Measurements from ENCODE around the gene DYRK1B. TPM values are rescaled to one million over a fixed set of nuclear protein-coding genes. Genes with fewer than 3 reads are reported as not detected.
A peak's percentile ranks its signal among the peaks of the same experiment; 100 is the strongest.

The DYRK1B gene
- polyA plus RNA-seq, 3 donors = 28.2 to 34.5 (median 32.1) TPM

GRCh38 chr19:39864118-39864517 lies 30.2 kb upstream of the DYRK1B start:
- DNase-seq (ENCODE audit: low read depth in 3 of 3, low spot score in 2 of 3) = no peak

DNA sequence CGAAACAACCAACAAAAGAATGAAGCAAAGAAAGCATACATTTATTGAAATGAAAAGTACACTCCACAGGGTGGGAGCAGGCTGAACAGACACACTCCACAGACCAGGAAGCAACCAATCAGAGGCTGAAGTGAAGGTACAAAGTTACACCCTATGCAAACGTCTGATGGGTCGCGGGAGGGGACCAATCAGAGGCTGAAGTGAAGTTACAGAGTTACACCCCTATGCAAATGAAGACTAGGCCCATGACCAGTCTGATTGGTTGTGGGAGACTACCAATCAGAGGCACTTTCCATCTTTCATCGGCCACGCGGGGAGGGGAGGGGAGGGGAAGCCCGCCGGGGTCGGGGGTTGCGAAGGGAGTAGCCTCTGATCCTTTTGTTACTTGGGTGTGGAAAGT lies 24.6 kb upstream of the DYRK1B start:
- DNase-seq (ENCODE audit: low read depth in 3 of 3, low spot score in 2 of 3) = no peak

DNA sequence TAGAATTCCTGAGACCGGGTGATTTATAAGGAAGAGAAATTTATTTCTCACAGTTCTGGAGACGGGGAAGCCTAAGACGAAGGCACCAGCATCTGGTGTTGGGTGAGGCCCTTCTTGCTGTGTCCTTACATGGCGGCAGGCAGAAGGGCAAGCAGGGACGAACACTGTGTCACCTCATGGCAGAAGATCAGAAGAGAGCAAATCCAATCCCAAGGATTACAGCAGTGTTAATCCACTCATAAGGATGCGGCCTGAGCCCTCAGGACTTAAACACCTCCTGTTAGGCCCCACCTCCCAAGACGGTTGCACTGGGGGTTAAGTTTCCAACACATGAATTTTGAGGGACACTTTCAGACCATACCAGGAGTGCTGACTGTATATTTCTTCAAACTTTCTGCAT lies 18.9 kb upstream of the DYRK1B start:
- no peak for DNase-seq (ENCODE audit: low read depth in 3 of 3, low spot score in 2 of 3)

- no peak for DNase-seq (ENCODE audit: low read depth in 3 of 3, low spot score in 2 of 3)
These were observed 16.9 kb upstream of the DYRK1B start for GRCh38 chr19:39850892-39851291.

GRCh38 chr19:39848392-39848791 lies 14.4 kb upstream of the DYRK1B start:
- DNase-seq (ENCODE audit: low read depth in 3 of 3, low spot score in 2 of 3) = no peak

- DNase-seq (ENCODE audit: low read depth in 3 of 3, low spot score in 2 of 3) = no peak
These were observed 13.6 kb upstream of the DYRK1B start for GRCh38 chr19:39847525-39847924.

DNA sequence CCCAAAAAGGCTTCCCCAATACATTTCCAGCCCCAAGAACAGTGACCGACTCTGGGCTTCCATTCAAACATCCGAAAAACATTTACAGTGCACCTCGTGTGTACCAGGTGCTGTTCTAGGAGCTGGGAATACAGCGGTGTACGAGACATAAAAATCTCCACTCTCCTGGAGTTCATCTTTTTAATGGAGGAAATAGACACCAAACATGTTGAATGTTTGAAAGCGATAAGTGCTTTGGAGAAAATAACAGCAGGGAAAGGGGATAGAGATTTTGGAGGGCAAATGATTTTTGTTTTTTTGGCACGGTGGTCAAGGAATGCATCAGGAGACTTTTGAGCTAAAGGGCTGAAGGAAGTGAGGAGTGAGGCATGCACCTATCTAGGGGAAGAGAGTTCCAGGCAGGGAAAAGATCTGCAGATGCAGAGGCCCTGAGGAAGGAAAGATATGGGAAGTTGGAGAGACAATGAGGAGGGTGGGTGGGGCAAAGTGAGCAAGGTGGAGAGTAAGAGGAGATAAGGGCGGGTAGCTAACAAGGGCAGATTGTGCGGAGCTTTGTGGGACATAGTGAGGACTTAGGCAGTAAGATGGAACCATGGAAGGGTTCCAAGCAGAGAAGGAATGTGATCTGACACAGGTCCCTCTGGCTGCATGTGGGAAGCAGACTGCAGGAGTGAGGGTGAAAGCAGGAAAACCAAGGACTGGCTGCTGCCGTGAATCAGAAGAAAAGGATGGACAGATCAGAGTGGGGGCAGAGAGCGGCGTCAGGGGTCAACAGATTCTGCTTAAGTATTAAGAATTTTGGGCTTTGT lies 12.9 kb upstream of the DYRK1B start:
- peak in 1 of 3 donors; percentile 24 for DNase-seq (ENCODE audit: low read depth in 3 of 3, low spot score in 2 of 3)

- DNase-seq (ENCODE audit: low read depth in 3 of 3, low spot score in 2 of 3) = peak; percentile 80 to 87 (median 82)
These were observed 12.1 kb upstream of the DYRK1B start, which contains the start of gene FBL for GRCh38 chr19:39845933-39846677. Gene FBL (minus strand): TSS chr19:39846379. CDS start chr19:39846300, 79 bp downstream.

- DNase-seq (ENCODE audit: low read depth in 3 of 3, low spot score in 2 of 3) = no peak
These were observed 11.6 kb upstream of the DYRK1B start for GRCh38 chr19:39845584-39845932.

GRCh38 chr19:39845172-39845571 lies 11.2 kb upstream of the DYRK1B start:
- DNase-seq (ENCODE audit: low read depth in 3 of 3, low spot score in 2 of 3) = no peak

GRCh38 chr19:39843919-39844793 lies 10.2 kb upstream of the DYRK1B start:
- peak in 1 of 3 donors; percentile 45 for DNase-seq (ENCODE audit: low read depth in 3 of 3, low spot score in 2 of 3)

DNA sequence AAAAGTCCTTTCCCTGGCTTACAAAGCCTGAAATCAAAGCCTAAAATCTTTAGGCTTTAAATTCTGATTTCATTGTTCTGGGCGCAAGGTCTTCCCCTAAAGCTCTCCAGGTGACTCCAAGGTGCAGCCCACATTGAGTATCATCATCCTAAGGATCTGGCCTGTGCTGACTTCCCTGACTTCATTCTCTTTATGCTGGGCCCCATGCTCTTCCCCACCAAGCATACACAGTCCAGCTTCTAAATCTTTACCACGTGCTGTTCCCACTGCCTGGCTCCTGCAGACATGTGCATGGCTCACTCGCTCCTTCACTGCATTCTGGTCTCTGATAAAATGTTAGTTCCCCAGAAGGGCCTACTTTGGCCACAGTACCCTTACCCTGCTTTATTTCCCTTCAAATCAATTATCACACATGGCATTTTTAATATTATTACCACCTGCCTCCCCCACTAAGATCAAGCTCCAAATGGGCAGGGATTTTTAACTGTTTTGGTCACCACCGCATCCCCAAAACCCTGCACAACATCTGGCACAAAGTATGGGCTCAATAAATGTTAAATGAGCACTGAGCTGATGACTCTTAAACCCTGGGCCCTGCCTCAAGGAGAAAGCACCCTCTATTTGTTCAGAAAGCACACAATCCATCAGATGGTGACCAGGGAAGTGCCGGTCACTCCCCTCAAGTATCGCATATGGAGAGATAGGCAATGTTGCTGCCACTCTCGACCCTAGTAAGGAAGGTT lies 8.9 kb upstream of the DYRK1B start:
- no peak for DNase-seq (ENCODE audit: low read depth in 3 of 3, low spot score in 2 of 3)

DNA sequence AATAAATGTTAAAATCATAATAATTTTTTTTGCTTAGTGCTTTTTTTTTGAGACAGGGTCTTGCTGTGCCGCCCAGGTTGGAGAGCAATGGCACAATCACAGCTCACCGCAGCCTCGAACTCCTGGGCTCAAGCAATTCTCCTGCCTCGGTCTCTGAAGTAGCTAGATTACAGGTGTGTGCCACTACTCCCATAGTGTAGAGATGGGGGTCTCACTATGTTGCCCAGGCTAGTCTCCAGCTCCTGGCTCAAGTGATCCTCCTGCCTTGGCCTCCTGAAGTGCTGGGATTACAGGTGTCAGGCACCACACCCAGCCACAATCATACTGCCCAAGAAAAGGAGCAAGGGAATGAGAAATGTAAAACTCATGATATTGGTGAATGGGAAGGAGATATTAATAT lies 7.1 kb upstream of the DYRK1B start:
- DNase-seq (ENCODE audit: low read depth in 3 of 3, low spot score in 2 of 3) = no peak

- no peak for DNase-seq (ENCODE audit: low read depth in 3 of 3, low spot score in 2 of 3)
These were observed 6.5 kb upstream of the DYRK1B start for GRCh38 chr19:39840492-39840891.

- DNase-seq (ENCODE audit: low read depth in 3 of 3, low spot score in 2 of 3) = no peak
These were observed 5.8 kb upstream of the DYRK1B start for GRCh38 chr19:39839678-39840327.

DNA sequence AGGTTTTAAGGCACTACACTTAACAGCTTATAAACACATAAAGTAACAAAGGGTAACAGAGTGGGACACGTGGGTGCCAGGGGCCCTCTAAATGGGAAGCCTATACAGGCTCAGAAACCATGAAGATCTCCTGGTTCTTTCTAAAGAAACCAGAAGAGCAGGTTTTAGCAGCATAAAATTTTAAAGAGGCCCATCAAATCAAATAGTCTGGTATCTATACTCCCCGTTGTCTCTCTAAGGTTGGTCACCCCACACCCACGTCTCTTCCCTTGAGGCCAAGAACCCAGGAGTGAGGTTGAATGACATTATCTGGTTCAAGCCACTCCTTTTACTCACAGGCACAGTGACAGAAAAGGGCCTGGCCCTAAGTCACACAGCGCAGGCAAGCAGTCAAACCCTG lies 4.6 kb upstream of the DYRK1B start:
- DNase-seq (ENCODE audit: low read depth in 3 of 3, low spot score in 2 of 3) = no peak

DNA sequence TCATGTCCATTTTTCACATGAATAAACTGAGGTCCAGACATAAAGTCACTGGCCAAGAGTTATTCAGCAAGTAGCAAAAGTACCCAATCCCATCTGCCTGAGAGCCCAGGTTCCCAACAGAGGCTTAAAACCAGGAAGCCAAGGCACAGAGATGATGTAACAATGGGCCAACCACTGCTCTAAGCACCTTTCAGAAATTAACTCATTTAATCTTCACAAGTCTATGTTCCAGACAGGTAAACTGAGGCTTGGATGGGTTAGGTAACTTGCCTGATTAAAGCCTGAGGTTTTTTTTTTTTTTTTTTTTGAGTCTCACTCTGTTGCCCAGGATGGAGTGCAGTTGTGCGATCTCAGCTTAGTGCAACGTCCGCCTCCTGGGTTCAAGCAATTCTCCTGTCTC lies 4.0 kb upstream of the DYRK1B start:
- DNase-seq (ENCODE audit: low read depth in 3 of 3, low spot score in 2 of 3) = no peak

GRCh38 chr19:39834287-39834841 lies 402 bp upstream of the DYRK1B start:
- DNase-seq (ENCODE audit: low read depth in 3 of 3, low spot score in 2 of 3) = no peak

- DNase-seq (ENCODE audit: low read depth in 3 of 3, low spot score in 2 of 3) = no peak
These were observed 850 bp downstream of the DYRK1B start for GRCh38 chr19:39833160-39833463.
